Mesenteric fat pad (tissue), 1 donor: ENCODE results near the gene OLIG3. TPM values are rescaled to one million over a fixed set of nuclear protein-coding genes. Genes with fewer than 3 reads are reported as not detected.

Experiments
- DNase-seq: peaks from one replicate; pipeline ENCODE4 v3.0.0-alpha.2; 2020; ENCODE audit warnings: low spot score
- total RNA-seq: library from RNA; stranded (reverse); fragmentation: NEBNext Ultra II Directional; extraction: Animal tissue kit (Norgen Biotek cat#: 25700); gene quantifications from one replicate; pipeline ENCODE4 v1.2.1, GENCODE V29; 2021
- donor health status: DM: yes; HTN: yes; CAD: no.

OLIG3 gene
- total RNA-seq, 1 donor from 2014 or later, result not detected

DNA sequence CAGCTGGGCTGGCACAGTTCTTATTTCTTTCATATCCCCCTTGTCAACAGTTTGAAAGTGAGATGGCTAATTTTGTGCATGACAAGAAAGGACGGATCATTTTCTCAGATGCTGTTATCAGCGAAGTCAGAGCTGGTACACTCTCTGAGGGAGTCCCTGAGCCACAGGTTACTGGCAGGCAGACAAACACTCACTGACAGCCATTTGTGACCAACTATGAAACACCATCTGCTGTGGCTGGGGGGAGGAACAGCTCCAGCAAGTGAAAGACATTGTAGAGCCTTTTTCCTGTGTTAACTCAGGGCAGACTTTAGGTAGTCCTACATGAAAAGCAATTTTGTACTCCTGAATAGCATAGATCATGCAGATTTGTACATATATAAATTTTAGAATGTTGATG, 22.2 kb downstream of the OLIG3 start:
- no peak for DNase-seq

DNA sequence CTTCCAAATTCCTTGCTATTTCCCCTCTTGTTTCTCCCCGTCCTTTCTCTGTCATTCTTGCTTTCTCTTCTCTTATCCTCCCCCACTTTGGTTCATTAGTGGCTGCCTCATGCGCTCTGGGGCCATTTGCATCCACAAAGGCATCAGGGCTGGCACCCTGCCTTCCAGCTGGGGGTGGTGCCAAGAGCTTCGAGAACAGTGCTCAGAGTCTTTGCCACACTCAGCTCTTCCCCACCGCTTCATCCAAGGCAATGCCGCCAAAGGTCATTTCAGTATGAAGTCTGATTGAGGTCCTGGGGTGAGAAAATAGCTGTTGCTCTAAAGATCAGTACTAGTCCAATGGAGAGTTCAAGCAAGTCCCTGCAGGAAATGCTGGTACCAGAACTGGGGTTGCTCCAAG, 22.7 kb downstream of the OLIG3 start:
- DNase-seq, result no peak

DNA sequence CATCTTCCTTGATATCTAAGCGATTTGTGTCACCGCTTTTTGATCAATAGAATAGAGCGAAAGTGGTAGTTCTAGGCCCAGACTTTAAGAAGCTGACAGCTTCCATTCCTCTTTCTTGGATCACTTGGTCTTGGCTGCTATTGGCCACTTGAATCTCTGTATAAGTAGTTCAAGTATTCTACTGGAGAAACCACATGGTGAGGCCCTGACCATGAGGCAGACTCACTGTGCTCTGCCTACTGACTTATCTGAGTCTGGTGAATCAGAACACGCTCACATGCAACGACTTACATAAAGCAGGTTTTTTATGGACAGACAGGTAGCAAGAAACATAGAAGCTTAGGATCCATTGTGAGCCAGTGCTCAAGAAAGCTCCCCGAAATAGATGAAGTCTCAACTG, 27.0 kb downstream of the OLIG3 start:
- no peak for DNase-seq

DNA sequence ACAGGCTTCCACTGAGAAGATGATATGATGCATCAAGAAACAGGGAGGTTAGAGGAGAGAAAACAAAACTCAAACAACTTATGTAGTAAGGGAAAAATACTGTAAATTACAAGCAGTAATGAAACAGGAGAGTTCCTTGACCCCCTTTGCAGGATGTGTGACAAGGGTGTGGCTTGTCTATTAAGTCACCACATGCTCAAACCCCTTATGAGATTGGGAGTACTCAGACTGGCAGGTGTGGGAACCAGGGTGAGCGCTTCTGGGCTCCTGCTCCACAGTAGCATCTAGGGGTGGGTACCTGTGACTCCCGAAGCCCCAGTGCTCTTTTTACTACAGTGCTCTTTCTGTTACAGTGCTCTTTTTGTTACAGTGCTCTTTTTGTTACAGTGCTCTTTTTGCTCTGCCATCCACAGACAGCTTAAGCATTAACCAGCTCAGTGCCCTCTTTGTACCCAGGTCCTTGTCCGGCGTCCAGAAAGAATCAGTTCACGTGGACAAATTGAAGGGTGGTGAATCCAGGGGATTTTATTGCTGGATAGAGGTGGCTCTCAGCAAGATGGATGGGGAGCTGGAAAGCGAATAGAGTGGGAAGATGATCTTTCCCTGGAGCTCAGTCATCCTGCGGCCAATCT, 28.7 kb downstream of the OLIG3 start:
- DNase-seq, result no peak

DNA sequence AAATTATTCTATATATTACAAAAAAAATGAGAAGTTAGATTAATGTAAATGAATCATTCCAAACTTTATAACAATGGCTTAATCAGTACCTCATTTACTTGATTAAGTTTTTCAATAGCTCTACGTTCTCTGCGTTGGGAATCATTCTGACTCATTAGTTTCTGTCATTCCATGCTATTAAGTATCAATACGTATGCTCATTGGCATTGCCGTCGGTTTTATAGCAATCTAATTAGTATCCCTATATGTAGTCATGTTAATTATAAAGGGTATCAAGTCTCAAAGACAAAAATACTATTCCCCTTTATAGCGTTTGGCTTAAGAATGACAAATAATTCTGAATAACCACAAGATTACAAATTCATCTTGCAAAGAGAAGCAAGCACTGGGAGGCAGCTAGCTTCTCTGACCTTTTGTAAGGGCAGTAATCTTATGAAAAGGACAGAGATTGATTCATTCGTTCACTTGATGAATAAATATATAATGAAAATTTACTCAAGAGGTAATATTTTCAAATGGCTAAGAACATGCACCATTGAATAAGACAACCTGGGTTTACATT, 41.8 kb downstream of the OLIG3 start:
- no peak for DNase-seq

DNA sequence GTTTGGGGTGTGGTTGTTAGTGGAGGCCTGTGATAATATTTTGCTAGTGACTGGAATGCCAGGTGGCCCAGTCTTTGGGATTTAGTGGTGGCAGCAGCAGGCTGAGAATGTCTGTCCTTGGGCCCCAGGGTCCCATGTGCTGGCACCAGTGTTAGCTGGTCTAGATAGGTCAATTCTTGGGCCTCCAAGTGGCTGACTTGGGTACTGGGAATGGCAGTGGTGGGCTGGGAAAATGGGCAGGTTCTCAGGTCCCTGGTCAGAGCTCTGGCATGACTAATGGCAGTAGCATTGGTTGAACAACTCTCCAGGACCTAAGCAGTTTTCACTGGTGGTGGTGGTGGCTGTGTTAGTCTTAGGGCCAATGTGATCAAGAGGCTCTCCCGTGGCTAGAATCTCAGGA, 50.3 kb downstream of the OLIG3 start:
- no peak for DNase-seq
